Left lung (tissue), 10 donors: ENCODE results near the gene PDCD2L. TPM values are rescaled to one million over a fixed set of nuclear protein-coding genes. Genes with fewer than 3 reads are reported as not detected.
"Not testable (repeated sequence)": the region's sequence is repeated elsewhere in the genome, so short reads cannot be mapped to it uniquely, and the experiment has no call there.

Experiments used
- ATAC-seq: fragments of 200-7000 bp; cut with Tn5 transposase; one replicate; pipeline ENCODE4 v1.9.1; 2020; ENCODE audit warnings: moderate library complexity
- DNase-seq, 4 donors: peaks; one replicate each; pipeline ENCODE4 v3.0.0-alpha.2; 2013 to 2020
- H3K27ac ChIP-seq, 2 donors: fragments of 200-600 bp; sonication (generic) in 1 of 2; one replicate each; pipeline versions ENCODE4 v1.5.0 to v1.8.0; 2020 to 2021
- H3K27me3 ChIP-seq, 2 donors: fragments of 200-600 bp; sonication (generic) in 1 of 2; one replicate each; pipeline versions ENCODE4 v1.5.0 to v1.8.0; 2020 to 2021
- H3K36me3 ChIP-seq, 2 donors: fragments of 200-600 bp; sonication (generic) in 1 of 2; one replicate each; pipeline versions ENCODE4 v1.5.0 to v1.8.0; 2020 to 2021
- H3K4me1 ChIP-seq, 2 donors: fragments of 200-600 bp; one replicate each; pipeline ENCODE4 v1.8.0; 2021
- H3K4me3 ChIP-seq, 2 donors: fragments of 200-600 bp; sonication (generic) in 1 of 2; one replicate each; pipeline versions ENCODE4 v1.5.0 to v1.8.0; 2020 to 2021; ENCODE audit warnings: mild to moderate bottlenecking in 1 of 2
- H3K9me3 ChIP-seq, 2 donors: fragments of 200-600 bp; sonication (generic) in 1 of 2; one replicate each; pipeline versions ENCODE4 v1.5.0 to v1.8.0; 2020 to 2021
- CTCF ChIP-seq, 2 donors: fragments of 200-600 bp; sonication (generic) in 1 of 2; IDR thresholded peaks; one replicate each; pipeline versions ENCODE4 v1.5.0 to v1.8.0; 2021; ENCODE audit warnings: antibody characterized with exemption in 2 of 2
- intact Hi-C, 2 donors: fragments of 100-400 bp; cut with DNase I; formaldehyde crosslinking; loops; one replicate each; pipeline versions ENCODE4 v1.11.2 to v1.14.2; 2022
- polyA plus RNA-seq, 6 donors: library from polyadenylated mRNA; unstranded; fragments of 120-200 nt; gene quantifications; one replicate each; pipeline ENCODE4 v1.2.1, GENCODE V29; 2013; ENCODE audit not compliant: insufficient read length in 6 of 6
- total RNA-seq, 2 donors: library from RNA; stranded (reverse); fragmentation: NEBNext Ultra II Directional; extraction: Animal tissue kit (Norgen Biotek cat#: 25700); gene quantifications; one replicate each; pipeline ENCODE4 v1.2.1, GENCODE V29; 2021
- donor health status: DM: no; HTN: yes; CAD: no.
- donor health status: DM: no; HTN: no; CAD: no.

PDCD2L gene
- total and polyA plus RNA-seq, 8 donors, result 5.0 to 14.7 (median 12.0) TPM

- Histone ChIP-seq H3K36me3 (peaks cover under 1 to 95% of the 10 kb centered on the region in 2 donors), H3K4me3 (no peak overlapping the region), H3K27ac (no peak overlapping the region), H3K4me1 (peaks cover 0 to 5% of the 10 kb centered on the region in 2 donors), H3K27me3 (no peaks in the 10 kb centered on the region), H3K9me3 (no peaks in the 10 kb centered on the region)
- ATAC-seq (peak; percentile 89), DNase-seq (peak in 2 of 4 donors; percentile 9 to 57)
- TF ChIP-seq CTCF (IDR thresholded peaks at IDR 0.05), result no peak
- intact Hi-C loops, result no loop called here
These were observed 55.4 kb downstream of the PDCD2L start for GRCh38 chr19:34459614-34460013.

- Histone ChIP-seq H3K4me1 (peaks cover 0 to 5% of the 10 kb centered on the region in 2 donors), H3K4me3 (no peak overlapping the region), H3K9me3 (no peaks in the 10 kb centered on the region), H3K27me3 (no peaks in the 10 kb centered on the region), H3K36me3 (peaks cover 1 to 95% of the 10 kb centered on the region in 2 donors), H3K27ac (peak overlapping the region in 1 of 2 donors; percentile 27)
- no peak for TF ChIP-seq CTCF (IDR thresholded peaks at IDR 0.05)
- intact Hi-C loops, result no loop called here
- DNase-seq (no peak), ATAC-seq (no peak)
These were observed 57.3 kb downstream of the PDCD2L start for GRCh38 chr19:34461375-34462100.

GRCh38 chr19:34464785-34465184 lies 60.6 kb downstream of the PDCD2L start:
- H3K4me1 ChIP-seq, H3K27me3 ChIP-seq, H3K4me3 ChIP-seq, intact Hi-C loops, ATAC-seq, H3K9me3 ChIP-seq, H3K27ac ChIP-seq, DNase-seq: not testable (repeated sequence)
- peaks cover 3 to 100% of the 10 kb centered on the region in 2 donors for H3K36me3 ChIP-seq

GRCh38 chr19:34468409-34468808 lies 64.2 kb downstream of the PDCD2L start:
- ATAC-seq (no peak), DNase-seq (no peak)
- Histone ChIP-seq H3K4me1 (no peaks in the 10 kb centered on the region), H3K36me3 (peaks cover 3 to 100% of the 10 kb centered on the region in 2 donors), H3K27me3 (no peaks in the 10 kb centered on the region), H3K9me3 (no peaks in the 10 kb centered on the region), H3K4me3 (no peak overlapping the region), H3K27ac (no peak overlapping the region)
- intact Hi-C loops, result no loop called here
- no peak for TF ChIP-seq CTCF (IDR thresholded peaks at IDR 0.05)

- intact Hi-C loops, H3K27me3 ChIP-seq, DNase-seq, H3K4me1 ChIP-seq, H3K9me3 ChIP-seq, H3K4me3 ChIP-seq, ATAC-seq, H3K27ac ChIP-seq: not testable (repeated sequence)
- H3K36me3 ChIP-seq, result peaks cover 3 to 97% of the 10 kb centered on the region in 2 donors
These were observed 64.8 kb downstream of the PDCD2L start for GRCh38 chr19:34469026-34469425.

- no peak for TF ChIP-seq CTCF (IDR thresholded peaks at IDR 0.05)
- DNase-seq (no peak), ATAC-seq (no peak)
- Histone ChIP-seq H3K36me3 (peaks cover 0 to 66% of the 10 kb centered on the region in 2 donors), H3K9me3 (no peaks in the 10 kb centered on the region), H3K27ac (no peak overlapping the region), H3K4me3 (no peak overlapping the region), H3K4me1 (peaks cover 0 to 22% of the 10 kb centered on the region in 2 donors), H3K27me3 (no peaks in the 10 kb centered on the region)
- intact Hi-C loops, result no loop called here
These were observed 67.9 kb downstream of the PDCD2L start for GRCh38 chr19:34471906-34472700.
